CD4-positive, alpha-beta memory T cell (primary cell): Measurements from ENCODE around the gene PHKA2. TPM values are rescaled to one million over a fixed set of nuclear protein-coding genes. Genes with fewer than 3 reads are reported as not detected.

Experiments
- CTCF ChIA-PET: fragments of 350-600 bp; sonication (Branson Sonifier 250); formaldehyde crosslinking; loops from one replicate; lab custom pipeline; 2021; ENCODE audit warnings: inconsistent platforms; ENCODE audit not compliant: partially characterized antibody; lab: Charles Lee
- POLR2A ChIA-PET: fragments of 350-600 bp; sonication (Branson Sonifier 250); formaldehyde crosslinking; loops from one replicate; lab custom pipeline; 2021; ENCODE audit not compliant: partially characterized antibody; lab: Charles Lee
- DNase-seq, 5 donors: peaks; one replicate each; pipeline versions ENCODE4 v3.0.0 to v3.0.0-alpha.2; 2020 to 2022; ENCODE audit warnings: mixed read lengths in 1 of 5
- H3K27ac ChIP-seq: one replicate; pipeline ENCODE4 v1.7.0; 2013; ENCODE audit warnings: low read depth, low read length
- H3K27me3 ChIP-seq: 2 replicates; pipeline ENCODE4 v1.7.0; 2013; ENCODE audit warnings: mild to moderate bottlenecking, low read length, moderate library complexity; ENCODE audit not compliant: insufficient read depth
- H3K36me3 ChIP-seq: 2 replicates; pipeline ENCODE4 v1.7.0; 2013; ENCODE audit warnings: mild to moderate bottlenecking, low read length, moderate library complexity; ENCODE audit not compliant: insufficient read depth
- H3K4me1 ChIP-seq: 2 replicates; pipeline ENCODE4 v1.7.0; 2013; ENCODE audit warnings: mild to moderate bottlenecking, low read length, moderate library complexity; ENCODE audit not compliant: insufficient read depth
- H3K4me3 ChIP-seq, 2 donors: one replicate each; pipeline ENCODE4 v1.7.0; 2013; ENCODE audit warnings: low read length in 2 of 2, mild to moderate bottlenecking in 1 of 2
- H3K9me3 ChIP-seq, 2 donors: one replicate each; pipeline ENCODE4 v1.7.0; 2013; ENCODE audit warnings: low read length in 2 of 2, control low read depth in 1 of 2; ENCODE audit not compliant: control insufficient read depth in 1 of 2
- H3K27ac Mint-ChIP-seq, 7 donors: one replicate each; pipeline ENCODE4 v1.8.0; 2020 to 2021; ENCODE audit warnings: mixed read lengths in 7 of 7, mild to moderate bottlenecking in 6 of 7, inconsistent platforms in 3 of 7, moderate library complexity in 3 of 7
- H3K27me3 Mint-ChIP-seq, 2 donors: one replicate each; pipeline ENCODE4 v1.8.0; 2020 to 2021; ENCODE audit warnings: mixed read lengths in 2 of 2
- H3K36me3 Mint-ChIP-seq, 2 donors: one replicate each; pipeline ENCODE4 v1.8.0; 2020 to 2021; ENCODE audit warnings: mixed read lengths in 2 of 2, inconsistent platforms in 1 of 2, mild to moderate bottlenecking in 1 of 2
- H3K4me1 Mint-ChIP-seq, 4 donors: one replicate each; pipeline ENCODE4 v1.8.0; 2020 to 2021; ENCODE audit warnings: mixed read lengths in 4 of 4, mild to moderate bottlenecking in 1 of 4
- H3K4me3 Mint-ChIP-seq, 8 donors: one replicate each; pipeline ENCODE4 v1.8.0; 2020 to 2021; ENCODE audit warnings: mixed read lengths in 8 of 8, mild to moderate bottlenecking in 7 of 8, moderate library complexity in 6 of 8, inconsistent platforms in 3 of 8
- H3K9me3 Mint-ChIP-seq, 8 donors: one replicate each; pipeline ENCODE4 v1.8.0; 2020 to 2021; ENCODE audit warnings: mixed read lengths in 8 of 8, mild to moderate bottlenecking in 5 of 8, inconsistent platforms in 3 of 8, moderate library complexity in 1 of 8
- intact Hi-C: fragments of 100-400 bp; cut with micrococcal nuclease; formaldehyde crosslinking; loops from one replicate; pipeline ENCODE4 v1.15.1; 2023
- polyA plus RNA-seq, 2 donors: library from polyadenylated mRNA; unstranded; fragments of 300-500 nt; fragmentation: Illumina TruSeq; gene quantifications; one replicate each; pipeline ENCODE4 v1.2.3, GENCODE V29; 2021
- total RNA-seq, 2 experiments: library from RNA; stranded (reverse); gene quantifications; one replicate each; pipeline ENCODE4 v1.2.3, GENCODE V29; 2021

The PHKA2 gene
- total and polyA plus RNA-seq, 4 experiments from 2014 or later, result 6.5 to 52.5 (median 28.0) TPM

- no peaks in the 10 kb centered on the region for H3K4me1 ChIP-seq
- intact Hi-C loops, result no loop called here
- Mint-ChIP-seq H3K4me3 (no peak overlapping the region), H3K9me3 (peaks cover 0 to 3% (median 0%) of the 10 kb centered on the region in 8 donors), H3K4me1 (peaks cover 0 to 1% (median 0%) of the 10 kb centered on the region in 4 donors), H3K27ac (no peak overlapping the region), H3K27me3 (no peaks in the 10 kb centered on the region), H3K36me3 (peaks cover 24 to 48% of the 10 kb centered on the region in 2 donors)
- ChIA-PET CTCF (no interaction called here), POLR2A (no interaction called here)
- peaks cover 4% of the 10 kb centered on the region for H3K36me3 ChIP-seq
- DNase-seq, result no peak
- no peaks in the 10 kb centered on the region for H3K27me3 ChIP-seq
- H3K27ac ChIP-seq, result no peak overlapping the region
- H3K9me3 ChIP-seq, result no peaks in the 10 kb centered on the region
- no peak overlapping the region for H3K4me3 ChIP-seq
These were observed 37.3 kb downstream of the PHKA2 start for GRCh38 chrX:18946611-18947010.

GRCh38 chrX:18946157-18946556 lies 37.8 kb downstream of the PHKA2 start:
- Mint-ChIP-seq H3K36me3 (peaks cover 24 to 48% of the 10 kb centered on the region in 2 donors), H3K4me1 (peaks cover 0 to 1% (median 0%) of the 10 kb centered on the region in 4 donors), H3K27me3 (no peaks in the 10 kb centered on the region), H3K27ac (no peak overlapping the region), H3K9me3 (peaks cover 0 to 3% (median 0%) of the 10 kb centered on the region in 8 donors), H3K4me3 (no peak overlapping the region)
- intact Hi-C loops, result no loop called here
- CTCF ChIA-PET, result no interaction called here
- Histone ChIP-seq H3K27ac (no peak overlapping the region), H3K27me3 (no peaks in the 10 kb centered on the region), H3K36me3 (peaks cover 4% of the 10 kb centered on the region), H3K4me1 (no peaks in the 10 kb centered on the region), H3K4me3 (no peak overlapping the region), H3K9me3 (no peaks in the 10 kb centered on the region)
- DNase-seq, result no peak
- POLR2A ChIA-PET, result no interaction called here

- no peaks in the 10 kb centered on the region for H3K4me1 ChIP-seq
- H3K4me1 Mint-ChIP-seq, result peaks cover 0 to 1% (median 0%) of the 10 kb centered on the region in 4 donors
- no peak overlapping the region for H3K4me3 ChIP-seq
- H3K36me3 ChIP-seq, result peaks cover 4% of the 10 kb centered on the region
- H3K4me3 Mint-ChIP-seq, result no peak overlapping the region
- H3K36me3 Mint-ChIP-seq, result peaks cover 24 to 47% of the 10 kb centered on the region in 2 donors
- H3K27ac Mint-ChIP-seq, result no peak overlapping the region
- H3K9me3 Mint-ChIP-seq, result peaks cover 0 to 3% (median 0%) of the 10 kb centered on the region in 8 donors
- intact Hi-C loops, result no loop called here
- POLR2A ChIA-PET, result no interaction called here
- H3K27me3 Mint-ChIP-seq, result no peaks in the 10 kb centered on the region
- DNase-seq, result no peak
- H3K9me3 ChIP-seq, result no peaks in the 10 kb centered on the region
- H3K27ac ChIP-seq, result no peak overlapping the region
- CTCF ChIA-PET, result no interaction called here
- H3K27me3 ChIP-seq, result no peaks in the 10 kb centered on the region
These were observed 38.4 kb downstream of the PHKA2 start for GRCh38 chrX:18945483-18945882.

- H3K9me3 Mint-ChIP-seq, result peaks cover 0 to 3% (median 0%) of the 10 kb centered on the region in 8 donors
- POLR2A ChIA-PET, result no interaction called here
- H3K4me3 Mint-ChIP-seq, result no peak overlapping the region
- H3K27me3 Mint-ChIP-seq, result no peaks in the 10 kb centered on the region
- Histone ChIP-seq H3K4me3 (no peak overlapping the region), H3K27ac (no peak overlapping the region), H3K9me3 (no peaks in the 10 kb centered on the region), H3K27me3 (no peaks in the 10 kb centered on the region), H3K4me1 (no peaks in the 10 kb centered on the region), H3K36me3 (peaks cover 4% of the 10 kb centered on the region)
- CTCF ChIA-PET, result no interaction called here
- no peak for DNase-seq
- H3K36me3 Mint-ChIP-seq, result peaks cover 30 to 46% of the 10 kb centered on the region in 2 donors
- peaks cover 0 to 1% (median 0%) of the 10 kb centered on the region in 4 donors for H3K4me1 Mint-ChIP-seq
- H3K27ac Mint-ChIP-seq, result no peak overlapping the region
- intact Hi-C loops, result no loop called here
These were observed 39.4 kb downstream of the PHKA2 start for GRCh38 chrX:18944482-18944881.

GRCh38 chrX:18941896-18942295 lies 42.0 kb downstream of the PHKA2 start:
- Histone ChIP-seq H3K27ac (no peak overlapping the region), H3K9me3 (no peaks in the 10 kb centered on the region), H3K4me3 (no peak overlapping the region), H3K36me3 (peaks cover 4% of the 10 kb centered on the region), H3K27me3 (no peaks in the 10 kb centered on the region), H3K4me1 (no peaks in the 10 kb centered on the region)
- intact Hi-C loops, result no loop called here
- ChIA-PET CTCF (interaction anchor here (0.8 kb wide), 1 partner anchor 522 kb away, joined by 3 read pairs; no protein-coding TSS in a partner anchor), POLR2A (no interaction called here)
- no peak for DNase-seq
- H3K27ac Mint-ChIP-seq, result no peak overlapping the region
- peaks cover 0 to 3% (median 0%) of the 10 kb centered on the region in 8 donors for H3K9me3 Mint-ChIP-seq
- H3K36me3 Mint-ChIP-seq, result peaks cover 38 to 46% of the 10 kb centered on the region in 2 donors
- H3K4me3 Mint-ChIP-seq, result no peak overlapping the region
- no peaks in the 10 kb centered on the region for H3K4me1 Mint-ChIP-seq
- H3K27me3 Mint-ChIP-seq, result no peaks in the 10 kb centered on the region

- DNase-seq, result no peak
- Mint-ChIP-seq H3K9me3 (peaks cover 0 to 1% (median 0%) of the 10 kb centered on the region in 8 donors), H3K4me1 (no peaks in the 10 kb centered on the region), H3K27me3 (no peaks in the 10 kb centered on the region), H3K27ac (no peak overlapping the region), H3K4me3 (no peak overlapping the region), H3K36me3 (peaks cover 39 to 41% of the 10 kb centered on the region in 2 donors)
- no peaks in the 10 kb centered on the region for H3K4me1 ChIP-seq
- ChIA-PET CTCF (no interaction called here), POLR2A (no interaction called here)
- no peak overlapping the region for H3K27ac ChIP-seq
- H3K36me3 ChIP-seq, result peaks cover 4% of the 10 kb centered on the region
- no peaks in the 10 kb centered on the region for H3K27me3 ChIP-seq
- no peaks in the 10 kb centered on the region for H3K9me3 ChIP-seq
- no peak overlapping the region for H3K4me3 ChIP-seq
- intact Hi-C loops, result no loop called here
These were observed 45.2 kb downstream of the PHKA2 start for GRCh38 chrX:18938710-18939109.

GRCh38 chrX:18937173-18937572 lies 46.7 kb downstream of the PHKA2 start:
- no peak for DNase-seq
- ChIA-PET POLR2A (no interaction called here), CTCF (no interaction called here)
- Histone ChIP-seq H3K9me3 (no peaks in the 10 kb centered on the region), H3K4me3 (no peak overlapping the region), H3K27ac (no peak overlapping the region), H3K27me3 (no peaks in the 10 kb centered on the region), H3K4me1 (no peaks in the 10 kb centered on the region), H3K36me3 (no peaks in the 10 kb centered on the region)
- Mint-ChIP-seq H3K9me3 (no peaks in the 10 kb centered on the region), H3K36me3 (peaks cover 37% of the 10 kb centered on the region in 2 donors), H3K27me3 (no peaks in the 10 kb centered on the region), H3K4me3 (no peak overlapping the region), H3K27ac (no peak overlapping the region), H3K4me1 (no peaks in the 10 kb centered on the region)
- intact Hi-C loops, result no loop called here

GRCh38 chrX:18935893-18936292 lies 48.0 kb downstream of the PHKA2 start:
- Histone ChIP-seq H3K9me3 (no peaks in the 10 kb centered on the region), H3K4me1 (no peaks in the 10 kb centered on the region), H3K27me3 (no peaks in the 10 kb centered on the region), H3K4me3 (no peak overlapping the region), H3K36me3 (no peaks in the 10 kb centered on the region), H3K27ac (no peak overlapping the region)
- DNase-seq, result no peak
- H3K27me3 Mint-ChIP-seq, result no peaks in the 10 kb centered on the region
- intact Hi-C loops, result no loop called here
- no peak overlapping the region for H3K27ac Mint-ChIP-seq
- H3K9me3 Mint-ChIP-seq, result no peaks in the 10 kb centered on the region
- H3K36me3 Mint-ChIP-seq, result peaks cover 28% of the 10 kb centered on the region in 2 donors
- H3K4me1 Mint-ChIP-seq, result no peaks in the 10 kb centered on the region
- ChIA-PET CTCF (no interaction called here), POLR2A (no interaction called here)
- H3K4me3 Mint-ChIP-seq, result no peak overlapping the region
